ENCODE data around the gene COX6B2. TPM values are rescaled to one million over a fixed set of nuclear protein-coding genes. Genes with fewer than 3 reads are reported as not detected.
A peak's percentile ranks its signal among the peaks of the same experiment; 100 is the strongest.

Gene COX6B2
- total RNA-seq, 1 donor from 2014 or later: not detected

DNA sequence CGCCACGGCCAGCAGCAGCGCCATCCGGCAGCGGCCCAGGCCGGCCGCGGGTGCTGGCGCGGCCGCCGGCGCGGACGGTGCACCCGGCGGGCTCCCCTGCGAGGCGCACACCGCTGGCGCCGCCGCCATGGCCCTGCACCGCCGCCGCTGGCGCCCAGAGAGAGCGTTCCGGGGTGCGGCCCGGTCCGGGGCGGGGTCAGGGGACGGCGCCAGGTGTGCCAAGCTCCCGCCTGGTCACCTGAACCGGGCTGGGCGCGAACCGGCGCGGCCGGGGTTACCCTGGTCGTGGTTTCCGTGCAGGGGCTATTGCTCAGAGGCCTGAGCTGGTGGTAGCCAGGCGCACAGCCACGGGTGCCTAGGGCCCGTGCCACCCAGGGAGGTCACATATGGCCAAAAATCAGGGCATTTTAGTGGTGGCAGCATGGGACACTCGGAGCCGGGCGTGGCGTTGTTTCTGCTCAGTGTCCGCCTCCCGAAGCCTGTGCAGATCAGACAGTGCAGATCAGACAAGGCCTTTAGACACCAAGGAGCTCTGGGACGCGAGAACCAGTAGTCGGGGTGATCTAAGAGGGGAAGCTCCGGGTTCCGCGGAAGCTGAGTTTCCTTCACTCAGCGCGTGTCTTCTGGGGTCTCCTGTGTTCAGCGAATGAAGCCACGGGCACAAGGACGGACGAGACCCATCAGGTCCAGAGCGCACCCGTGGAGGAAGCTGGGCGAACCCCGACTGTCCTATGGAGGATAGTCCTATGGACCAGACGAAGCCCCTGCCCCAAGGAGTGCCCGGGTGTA lies 29.8 kb upstream of the COX6B2 start, which contains the start of gene TMEM238:
Gene TMEM238, minus strand, starts transcription at position 162 of the 789 bp plus-strand sequence. Its CDS starts 33 bp downstream, at position 129.
- DNase-seq: no peak

DNA sequence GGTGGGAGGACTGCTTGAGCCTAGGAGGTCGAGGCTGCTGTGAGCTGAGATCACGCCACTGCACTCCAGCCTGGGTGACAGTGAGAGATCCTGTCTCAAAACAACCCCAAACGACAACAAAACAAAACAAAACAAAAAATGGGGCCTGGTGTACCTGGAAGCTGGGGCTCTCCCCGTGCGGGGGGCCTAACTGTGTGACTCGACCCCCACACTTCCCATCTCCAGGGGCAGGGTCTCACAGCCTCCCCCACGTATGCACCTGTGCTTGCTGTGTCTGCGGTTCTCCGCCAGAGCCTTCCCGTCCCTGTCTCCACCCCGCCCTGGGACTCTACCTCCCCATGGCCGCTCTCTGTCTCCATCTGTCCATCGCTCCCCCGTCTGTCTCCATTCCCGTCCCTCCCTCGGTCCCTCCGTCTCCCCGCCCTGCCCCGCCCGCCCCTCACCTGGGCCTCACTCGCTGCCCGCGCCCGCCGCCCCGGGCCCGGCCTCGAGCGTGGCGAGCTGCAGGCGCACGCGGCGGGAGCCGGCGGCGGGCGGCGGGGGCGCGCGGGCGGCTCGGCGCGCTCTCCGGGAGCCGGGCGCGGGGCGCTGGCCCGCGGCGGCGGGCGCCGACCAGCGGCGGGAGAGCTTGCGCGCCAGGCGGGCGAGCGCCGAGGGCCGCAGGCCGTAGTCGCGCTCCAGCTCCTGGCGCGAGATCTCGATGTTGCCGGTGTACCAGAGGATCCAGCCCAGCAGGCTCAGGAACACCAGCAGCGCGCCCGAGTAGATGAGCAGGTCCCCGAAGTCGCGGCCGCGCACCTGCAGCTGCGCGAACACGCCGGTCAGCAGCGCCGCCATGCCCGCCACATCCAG lies 29.0 kb upstream of the COX6B2 start:
- ATAC-seq: peak; percentile 3
- intact Hi-C loops (cut with micrococcal nuclease): no loop called here
- DNase-seq: peak; percentile 76

More for the DNA sequence above, 29.8 kb upstream of the COX6B2 start, which contains the start of gene TMEM238:
- peak; percentile 2 for ATAC-seq
- intact Hi-C loops (cut with micrococcal nuclease): no loop called here

GRCh38 chr19:55382522-55383054 lies 28.1 kb upstream of the COX6B2 start:
- intact Hi-C loops (cut with micrococcal nuclease): no loop called here
- no peak for ATAC-seq
- no peak for DNase-seq

- intact Hi-C loops (cut with micrococcal nuclease): no loop called here
- ATAC-seq (no peak), DNase-seq (no peak)
Measured at GRCh38 chr19:55382013-55382412, 27.5 kb upstream of the COX6B2 start.

- DNase-seq: no peak
- intact Hi-C loops (cut with micrococcal nuclease): no loop called here
- no peak for ATAC-seq
Measured at GRCh38 chr19:55379174-55379573, 24.7 kb upstream of the COX6B2 start.

DNA sequence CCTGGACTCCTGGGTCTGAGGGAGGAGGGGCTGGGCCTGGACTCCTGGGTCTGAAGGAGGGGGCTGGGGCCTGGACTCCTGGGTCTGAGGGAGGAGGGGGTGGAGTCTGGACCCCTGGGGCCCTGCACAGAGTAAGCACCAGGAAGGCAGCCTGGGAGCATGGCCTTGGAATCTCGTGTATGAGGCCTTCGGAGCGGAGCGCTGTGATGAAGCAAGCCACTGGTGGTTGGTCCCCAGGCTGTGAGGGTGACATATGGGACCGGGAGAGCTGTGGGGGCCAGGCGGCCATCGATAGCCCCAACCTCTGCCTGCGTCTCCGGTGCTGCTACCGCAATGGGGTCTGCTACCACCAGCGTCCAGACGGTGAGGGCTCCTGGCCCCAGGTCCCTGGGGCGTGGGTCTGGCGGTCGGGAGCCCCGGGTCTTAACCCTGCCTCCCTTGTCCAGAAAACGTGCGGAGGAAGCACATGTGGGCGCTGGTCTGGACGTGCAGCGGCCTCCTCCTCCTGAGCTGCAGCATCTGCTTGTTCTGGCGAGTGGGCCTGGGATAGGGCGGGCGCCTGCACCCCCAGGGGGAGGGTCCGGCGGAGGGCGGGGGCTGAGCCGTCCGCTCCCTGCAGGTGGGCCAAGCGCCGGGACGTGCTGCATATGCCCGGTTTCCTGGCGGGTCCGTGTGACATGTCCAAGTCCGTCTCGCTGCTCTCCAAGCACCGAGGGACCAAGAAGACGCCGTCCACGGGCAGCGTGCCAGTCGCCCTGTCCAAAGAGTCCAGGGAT lies 23.0 kb upstream of the COX6B2 start:
- DNase-seq: no peak
- intact Hi-C loops (cut with micrococcal nuclease): no loop called here
- no peak for ATAC-seq

DNA sequence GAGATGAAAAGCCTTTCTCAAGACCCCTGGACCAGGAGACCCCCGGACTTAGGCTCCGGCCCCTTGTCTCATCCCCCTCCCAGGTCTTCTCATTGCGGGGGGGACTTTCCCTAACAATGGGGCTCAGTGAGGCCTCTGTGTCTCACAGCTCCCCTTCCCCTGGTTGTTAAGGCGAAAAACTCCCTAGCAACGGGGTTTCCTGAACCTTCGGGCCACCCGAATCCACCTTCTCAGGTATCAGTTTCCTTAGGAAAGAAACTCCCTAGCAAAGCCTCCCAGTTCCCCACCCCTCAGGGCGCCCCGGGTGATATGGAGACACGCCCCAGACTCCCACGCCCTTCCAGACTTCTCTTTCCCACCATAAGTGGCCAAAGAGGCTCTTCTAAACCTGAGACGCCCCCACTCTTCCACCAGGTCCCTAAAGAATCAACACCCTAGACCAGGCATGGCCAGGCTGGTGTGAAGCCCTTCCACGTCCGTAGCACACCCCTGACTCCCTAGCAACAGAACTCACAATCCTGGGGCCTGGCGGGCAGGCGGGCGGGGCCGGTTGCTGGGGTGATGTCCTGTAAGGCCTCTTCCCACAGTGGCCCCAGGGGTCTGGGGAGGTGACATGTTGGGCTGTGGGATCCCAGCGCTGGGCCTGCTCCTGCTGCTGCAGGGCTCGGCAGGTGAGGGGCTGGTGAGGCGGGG lies 21.9 kb upstream of the COX6B2 start, which contains the start of gene TMEM190:
Gene TMEM190, plus strand, starts transcription at position 586 of the 693 bp plus-strand sequence. Its CDS starts 28 bp downstream, at position 614.
- ATAC-seq (no peak), DNase-seq (no peak)
- intact Hi-C loops (cut with micrococcal nuclease): no loop called here

DNA sequence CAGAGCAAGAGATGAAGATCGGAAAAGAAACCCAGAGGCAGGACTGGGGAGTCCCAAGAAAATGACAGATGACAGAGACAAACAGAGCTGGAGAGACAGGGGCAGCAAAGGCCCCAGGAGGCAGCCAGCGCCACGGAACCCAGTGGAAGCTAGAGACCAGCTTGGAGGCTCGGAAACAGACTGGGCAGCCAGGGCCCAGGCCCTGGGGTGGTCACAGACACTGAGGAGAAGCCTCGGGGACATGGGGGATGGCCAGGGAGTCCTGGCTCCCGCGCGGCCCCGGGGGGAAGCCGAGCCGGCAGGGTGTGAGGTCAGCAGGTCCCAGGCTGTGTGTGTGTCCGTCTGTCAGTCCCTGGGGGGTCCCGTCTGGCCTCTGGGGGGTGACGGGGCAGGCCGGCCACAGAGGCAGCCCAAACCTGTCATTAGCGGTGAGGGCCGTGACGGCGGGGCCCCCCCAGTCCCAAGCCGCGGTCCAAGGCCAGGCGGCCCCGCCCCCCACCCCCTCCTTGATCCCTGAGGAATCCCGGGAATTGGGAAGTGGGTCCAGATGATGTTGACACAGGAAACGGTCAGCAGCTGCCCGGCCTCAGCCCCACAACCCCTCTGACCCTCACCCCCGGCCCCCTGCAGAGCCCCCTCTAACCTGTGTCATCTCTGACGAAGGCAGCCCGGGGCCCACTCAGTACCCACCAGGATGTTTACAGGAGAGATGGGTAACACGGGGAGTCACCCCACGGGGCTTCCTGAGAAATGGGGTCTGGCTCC lies 19.7 kb upstream of the COX6B2 start:
- no peak for DNase-seq
- intact Hi-C loops (cut with micrococcal nuclease): no loop called here
- no peak for ATAC-seq

GRCh38 chr19:55373306-55373992 lies 18.9 kb upstream of the COX6B2 start:
- DNase-seq (no peak), ATAC-seq (no peak)
- intact Hi-C loops (cut with micrococcal nuclease): no loop called here

DNA sequence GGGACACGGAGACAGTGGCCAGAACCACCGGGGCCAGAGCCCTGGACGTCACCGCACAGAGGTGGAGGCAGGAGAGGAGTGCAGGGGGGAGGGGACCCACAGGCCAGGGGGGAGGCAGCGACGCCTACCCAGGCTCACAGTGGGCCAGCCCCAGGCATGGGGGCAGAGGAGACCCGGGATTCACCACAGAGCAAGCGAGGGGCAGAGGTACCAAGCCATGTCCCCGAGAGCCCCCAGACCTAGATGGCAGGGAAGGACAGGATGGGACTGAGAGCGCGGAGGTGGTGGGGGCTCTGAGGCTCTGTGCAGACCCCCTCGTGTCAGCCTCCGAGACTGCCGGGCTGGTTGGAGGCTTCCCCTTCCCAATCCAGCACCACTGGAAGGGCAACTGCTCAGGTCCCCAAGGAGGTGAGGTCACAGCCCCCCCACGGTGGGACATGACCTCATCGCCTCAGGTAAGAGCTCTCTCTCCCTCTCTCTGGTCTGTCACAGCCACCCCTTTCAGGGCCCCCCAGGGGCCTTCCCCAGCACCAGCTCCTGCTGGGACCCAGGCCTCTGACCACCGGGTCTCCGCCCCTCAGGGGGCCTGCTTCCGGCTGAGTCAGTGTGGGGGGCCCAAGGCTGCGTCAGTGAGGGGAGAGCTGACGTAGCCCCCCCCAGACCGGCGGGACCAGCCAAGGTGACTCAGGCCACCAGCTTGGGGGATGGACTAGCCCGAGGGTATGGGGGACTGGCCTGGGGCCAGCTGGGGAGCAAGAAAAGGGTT lies 18.0 kb upstream of the COX6B2 start:
- ATAC-seq: no peak
- intact Hi-C loops (cut with micrococcal nuclease): no loop called here
- DNase-seq: no peak

- intact Hi-C loops (cut with micrococcal nuclease): no loop called here
- DNase-seq: no peak
- no peak for ATAC-seq
Measured at GRCh38 chr19:55370305-55370988, 15.9 kb upstream of the COX6B2 start, which contains the start of gene IL11. TSS of gene IL11 (minus strand) at chr19:55370463. CDS start at chr19:55370310, 153 bp downstream.

DNA sequence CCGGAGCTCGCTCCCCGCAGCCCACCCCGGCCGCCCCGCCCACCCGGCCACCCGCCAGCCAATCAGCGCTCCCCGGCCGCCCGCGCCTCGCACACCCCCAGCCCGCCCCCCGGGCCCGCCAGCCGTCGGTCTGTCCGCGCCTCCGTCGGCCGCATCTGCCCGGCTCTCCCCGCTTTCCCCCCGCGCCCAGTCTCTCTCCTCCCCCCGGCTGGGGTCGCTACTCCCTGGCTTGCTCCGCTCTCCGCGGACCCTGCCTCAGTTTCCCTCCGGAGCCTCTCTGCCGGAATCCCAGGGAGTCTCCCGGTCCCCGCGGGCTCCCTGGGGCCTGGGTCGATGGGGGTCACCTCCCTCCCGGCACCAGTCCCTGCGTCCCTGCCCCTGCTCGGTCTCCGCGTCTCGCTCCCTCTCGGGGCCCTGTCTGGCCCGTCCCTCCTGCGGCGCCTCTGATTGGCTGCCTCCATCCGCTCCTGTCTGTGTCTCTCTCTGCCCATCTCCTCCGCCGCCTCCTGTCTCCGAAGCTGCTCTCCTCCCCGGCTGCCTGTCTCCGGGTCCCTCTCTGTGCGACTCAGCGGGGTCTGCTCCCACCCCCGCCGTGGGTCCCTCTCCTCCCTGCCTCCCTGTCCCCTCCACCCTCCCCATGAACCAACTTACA lies 15.3 kb upstream of the COX6B2 start:
- intact Hi-C loops (cut with micrococcal nuclease): no loop called here
- peak; percentile 34 for ATAC-seq
- DNase-seq: no peak

- DNase-seq: peak; percentile 41
Measured at GRCh38 chr19:55368701-55369563, 14.4 kb upstream of the COX6B2 start.

GRCh38 chr19:55368106-55368505 lies 13.6 kb upstream of the COX6B2 start:
- no peak for DNase-seq
- intact Hi-C loops (cut with micrococcal nuclease): no loop called here
- ATAC-seq: no peak

More at GRCh38 chr19:55368701-55369563, 14.4 kb upstream of the COX6B2 start:
- intact Hi-C loops (cut with micrococcal nuclease): no loop called here
- ATAC-seq: peak; percentile 62
